ENCODE data around the gene PAPPA2.

PAPPA2 gene

GRCh38 chr1:176691251-176692228 lies 228.6 kb downstream of the PAPPA2 start:
- Mint-ChIP-seq H3K36me3 (no peaks in the 10 kb centered on the region), H3K4me1 (no peaks in the 10 kb centered on the region), H3K9me3 (no peaks in the 10 kb centered on the region), H3K27me3 (peaks cover 5% of the 10 kb centered on the region), H3K4me3 (no peak overlapping the region), H3K27ac (no peak overlapping the region)
- peak; percentile 2 to 10 for DNase-seq (ENCODE audit: low spot score in 2 of 2)
- peak; percentile 47 for ATAC-seq (ENCODE audit: low read depth)

GRCh38 chr1:176692431-176692830 lies 229.5 kb downstream of the PAPPA2 start:
- ATAC-seq (ENCODE audit: low read depth) (no peak), DNase-seq (ENCODE audit: low spot score in 2 of 2) (no peak)
- Mint-ChIP-seq H3K36me3 (no peaks in the 10 kb centered on the region), H3K27me3 (peaks cover 5% of the 10 kb centered on the region), H3K27ac (no peak overlapping the region), H3K4me1 (no peaks in the 10 kb centered on the region), H3K9me3 (no peaks in the 10 kb centered on the region), H3K4me3 (no peak overlapping the region)

- DNase-seq (ENCODE audit: low spot score in 2 of 2) (no peak), ATAC-seq (ENCODE audit: low read depth) (no peak)
- Mint-ChIP-seq H3K36me3 (no peaks in the 10 kb centered on the region), H3K4me1 (no peaks in the 10 kb centered on the region), H3K9me3 (no peaks in the 10 kb centered on the region), H3K4me3 (no peak overlapping the region), H3K27ac (no peak overlapping the region), H3K27me3 (peaks cover 5% of the 10 kb centered on the region)
Measured at GRCh38 chr1:176692988-176693696, 230.2 kb downstream of the PAPPA2 start.

- ATAC-seq (ENCODE audit: low read depth) (no peak), DNase-seq (ENCODE audit: low spot score in 2 of 2) (no peak)
- no peak overlapping the region for H3K27ac Mint-ChIP-seq
- H3K27me3 Mint-ChIP-seq, result peaks cover 5% of the 10 kb centered on the region
- no peak overlapping the region for H3K4me3 Mint-ChIP-seq
- H3K36me3 Mint-ChIP-seq, result no peaks in the 10 kb centered on the region
- H3K9me3 Mint-ChIP-seq, result no peaks in the 10 kb centered on the region
- no peaks in the 10 kb centered on the region for H3K4me1 Mint-ChIP-seq
Measured at GRCh38 chr1:176693697-176694329, 230.8 kb downstream of the PAPPA2 start.

GRCh38 chr1:176694713-176695112 lies 231.7 kb downstream of the PAPPA2 start:
- Mint-ChIP-seq H3K36me3 (no peaks in the 10 kb centered on the region), H3K4me1 (no peaks in the 10 kb centered on the region), H3K4me3 (no peak overlapping the region), H3K27me3 (peaks cover 5% of the 10 kb centered on the region), H3K9me3 (no peaks in the 10 kb centered on the region), H3K27ac (no peak overlapping the region)
- DNase-seq (ENCODE audit: low spot score in 2 of 2) (no peak), ATAC-seq (ENCODE audit: low read depth) (no peak)

- Mint-ChIP-seq H3K27ac (no peak overlapping the region), H3K4me3 (no peak overlapping the region), H3K9me3 (no peaks in the 10 kb centered on the region), H3K4me1 (no peaks in the 10 kb centered on the region), H3K27me3 (peaks cover 6% of the 10 kb centered on the region), H3K36me3 (no peaks in the 10 kb centered on the region)
- no peak for ATAC-seq (ENCODE audit: low read depth)
- DNase-seq (ENCODE audit: low spot score in 2 of 2), result no peak
Measured at GRCh38 chr1:176696109-176696508, 233.1 kb downstream of the PAPPA2 start.

GRCh38 chr1:176696689-176697088 lies 233.7 kb downstream of the PAPPA2 start:
- no peak overlapping the region for H3K27ac Mint-ChIP-seq
- H3K36me3 Mint-ChIP-seq, result no peaks in the 10 kb centered on the region
- H3K9me3 Mint-ChIP-seq, result no peaks in the 10 kb centered on the region
- H3K4me3 Mint-ChIP-seq, result no peak overlapping the region
- H3K27me3 Mint-ChIP-seq, result peaks cover 6% of the 10 kb centered on the region
- DNase-seq (ENCODE audit: low spot score in 2 of 2) (no peak), ATAC-seq (ENCODE audit: low read depth) (no peak)
- no peaks in the 10 kb centered on the region for H3K4me1 Mint-ChIP-seq

- H3K36me3 Mint-ChIP-seq, result no peaks in the 10 kb centered on the region
- no peak overlapping the region for H3K4me3 Mint-ChIP-seq
- H3K27ac Mint-ChIP-seq, result no peak overlapping the region
- peaks cover 6% of the 10 kb centered on the region for H3K27me3 Mint-ChIP-seq
- DNase-seq (ENCODE audit: low spot score in 2 of 2) (no peak), ATAC-seq (ENCODE audit: low read depth) (no peak)
- H3K9me3 Mint-ChIP-seq, result no peaks in the 10 kb centered on the region
- H3K4me1 Mint-ChIP-seq, result no peaks in the 10 kb centered on the region
Measured at GRCh38 chr1:176699821-176700220, 236.8 kb downstream of the PAPPA2 start.

- no peak overlapping the region for H3K27ac Mint-ChIP-seq
- ATAC-seq (ENCODE audit: low read depth) (no peak), DNase-seq (ENCODE audit: low spot score in 2 of 2) (no peak)
- no peaks in the 10 kb centered on the region for H3K9me3 Mint-ChIP-seq
- peaks cover 4% of the 10 kb centered on the region for H3K27me3 Mint-ChIP-seq
- no peaks in the 10 kb centered on the region for H3K36me3 Mint-ChIP-seq
- H3K4me1 Mint-ChIP-seq, result no peaks in the 10 kb centered on the region
- H3K4me3 Mint-ChIP-seq, result no peak overlapping the region
Measured at GRCh38 chr1:176701151-176701866, 238.3 kb downstream of the PAPPA2 start.

GRCh38 chr1:176702901-176703300 lies 239.9 kb downstream of the PAPPA2 start:
- peaks cover 5% of the 10 kb centered on the region for H3K27me3 Mint-ChIP-seq
- no peaks in the 10 kb centered on the region for H3K36me3 Mint-ChIP-seq
- ATAC-seq (ENCODE audit: low read depth), result no peak
- H3K27ac Mint-ChIP-seq, result no peak overlapping the region
- H3K9me3 Mint-ChIP-seq, result no peaks in the 10 kb centered on the region
- H3K4me3 Mint-ChIP-seq, result no peak overlapping the region
- no peak for DNase-seq (ENCODE audit: low spot score in 2 of 2)
- H3K4me1 Mint-ChIP-seq, result no peaks in the 10 kb centered on the region

GRCh38 chr1:176705585-176705984 lies 242.6 kb downstream of the PAPPA2 start:
- Mint-ChIP-seq H3K36me3 (no peaks in the 10 kb centered on the region), H3K9me3 (no peaks in the 10 kb centered on the region), H3K27ac (no peak overlapping the region), H3K4me3 (no peak overlapping the region), H3K4me1 (no peaks in the 10 kb centered on the region), H3K27me3 (peaks cover 4% of the 10 kb centered on the region)
- DNase-seq (ENCODE audit: low spot score in 2 of 2), result no peak
- ATAC-seq (ENCODE audit: low read depth), result no peak

GRCh38 chr1:176717066-176717750 lies 254.2 kb downstream of the PAPPA2 start:
- Mint-ChIP-seq H3K27me3 (no peaks in the 10 kb centered on the region), H3K36me3 (no peaks in the 10 kb centered on the region), H3K9me3 (no peaks in the 10 kb centered on the region), H3K27ac (no peak overlapping the region), H3K4me1 (no peaks in the 10 kb centered on the region), H3K4me3 (no peak overlapping the region)
- ATAC-seq (ENCODE audit: low read depth), result no peak
- DNase-seq (ENCODE audit: low spot score in 2 of 2), result no peak

- H3K4me3 Mint-ChIP-seq, result no peak overlapping the region
Measured at GRCh38 chr1:176719447-176719846, 256.5 kb downstream of the PAPPA2 start.

More at GRCh38 chr1:176719447-176719846, 256.5 kb downstream of the PAPPA2 start:
- DNase-seq (ENCODE audit: low spot score in 2 of 2) (no peak), ATAC-seq (ENCODE audit: low read depth) (no peak)
- Mint-ChIP-seq H3K9me3 (no peaks in the 10 kb centered on the region), H3K27me3 (no peaks in the 10 kb centered on the region), H3K4me1 (no peaks in the 10 kb centered on the region), H3K27ac (no peak overlapping the region), H3K36me3 (no peaks in the 10 kb centered on the region)

Data from memory B cell (primary cell).